HG03045 (cell line): Measurements from ENCODE around the gene YBX2.

ENCODE experiments used
- ATAC-seq: cut with Tn5 transposase; IDR thresholded peaks from one replicate; pipeline ENCODE4 v1.9.1; 2021; ENCODE audit warnings: mild to moderate bottlenecking, moderate library complexity; ENCODE audit not compliant: unreplicated experiment

The YBX2 gene

GRCh38 chr17:7304179-7304578, 9.7 kb upstream of the YBX2 start:
- no peak for ATAC-seq

- no peak for ATAC-seq
Measured at GRCh38 chr17:7296189-7296861, 1.9 kb upstream of the YBX2 start.

DNA sequence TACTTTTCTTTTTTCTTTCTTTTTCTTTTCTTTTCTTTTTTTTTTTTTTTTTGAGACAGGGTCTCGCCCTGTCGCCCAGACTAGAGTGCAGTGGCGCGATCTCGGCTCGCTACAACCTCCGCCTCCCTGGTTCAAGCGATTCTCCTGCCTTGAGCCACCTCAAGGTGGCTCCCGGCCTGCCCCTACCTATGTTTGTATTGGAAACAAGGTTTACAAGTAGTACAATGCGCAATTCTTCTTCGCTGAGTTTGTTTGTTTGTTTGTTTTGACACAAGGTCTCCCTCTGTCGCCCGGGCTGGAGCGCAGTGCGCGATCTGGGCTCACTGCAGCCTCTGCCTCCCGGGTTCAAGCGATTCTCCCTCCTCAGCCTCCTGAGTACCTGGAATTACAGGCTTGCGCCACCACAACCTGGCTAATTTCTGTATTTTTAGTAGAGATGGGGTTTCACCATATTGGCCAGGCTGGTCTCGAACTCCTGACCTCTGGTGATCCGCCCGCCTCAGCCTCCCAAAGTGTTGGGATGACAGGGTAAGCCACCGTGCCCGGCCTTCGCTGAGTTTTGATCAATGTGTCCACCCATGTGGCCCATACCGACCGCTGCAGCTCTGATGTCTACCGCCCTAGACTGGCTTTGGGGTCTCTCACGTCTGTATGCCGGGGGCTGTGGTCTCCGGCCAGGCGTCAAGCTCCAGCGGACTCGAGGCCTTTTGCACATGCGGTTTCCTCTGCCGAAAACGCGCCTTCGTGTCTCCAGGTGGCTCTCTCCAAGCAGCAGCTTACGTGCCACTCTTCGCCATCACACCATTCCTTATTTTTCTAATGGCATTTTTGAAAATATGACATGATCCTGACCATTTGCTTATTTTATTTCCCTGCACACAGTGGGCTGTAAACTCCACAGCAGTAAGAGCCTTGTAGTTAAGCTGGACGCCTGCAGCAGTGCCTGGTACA, 1.1 kb upstream of the YBX2 start:
- ATAC-seq = no peak

GRCh38 chr17:7293816-7294613, 424 bp downstream of the YBX2 start:
- no peak for ATAC-seq

GRCh38 chr17:7293159-7293558, 1.3 kb downstream of the YBX2 start:
- ATAC-seq = no peak

DNA sequence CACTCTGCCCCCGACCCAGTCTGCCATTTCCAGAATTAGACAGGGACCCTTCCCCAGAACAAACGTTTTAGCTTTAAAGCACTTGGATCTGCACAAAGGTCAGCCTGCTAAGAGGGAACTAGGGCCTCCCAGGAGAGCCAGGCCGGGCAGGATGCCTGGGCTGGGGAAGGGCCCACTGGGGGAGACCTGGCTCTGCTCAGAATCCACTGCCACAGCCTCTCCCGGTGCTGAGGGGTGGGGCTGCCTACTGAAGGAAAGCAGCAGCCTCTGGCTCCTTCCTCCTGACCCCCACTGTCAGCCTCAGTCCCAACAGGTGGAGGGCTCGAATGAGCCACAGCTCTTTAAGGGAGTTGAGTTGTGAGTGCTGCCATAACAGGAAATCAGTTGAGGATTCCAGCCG, 1.7 kb downstream of the YBX2 start:
- ATAC-seq = no peak

- ATAC-seq = no peak
Measured at GRCh38 chr17:7292194-7292593, 2.2 kb downstream of the YBX2 start.

- no peak for ATAC-seq
Measured at GRCh38 chr17:7290685-7291084, 3.8 kb downstream of the YBX2 start.

DNA sequence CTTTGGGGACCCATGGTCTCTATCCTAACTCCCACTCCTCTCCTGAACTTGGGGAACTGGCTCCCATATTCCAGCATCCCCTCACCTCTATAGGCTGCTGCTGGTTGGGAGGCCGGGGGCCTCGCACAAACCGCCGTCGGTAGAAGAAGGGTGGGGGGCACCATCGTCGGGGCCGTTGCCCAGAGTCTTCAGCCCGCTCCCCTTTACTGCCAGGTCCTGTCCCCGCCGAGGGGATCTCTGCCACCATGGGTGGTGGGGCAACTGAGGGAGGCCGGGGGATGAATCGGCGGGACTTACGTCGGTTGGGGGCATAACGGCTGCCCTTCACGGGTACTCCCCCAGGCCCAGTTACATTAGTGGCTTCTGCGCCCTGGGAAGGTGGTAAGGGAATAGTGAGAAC, 4.3 kb downstream of the YBX2 start:
- ATAC-seq = no peak

DNA sequence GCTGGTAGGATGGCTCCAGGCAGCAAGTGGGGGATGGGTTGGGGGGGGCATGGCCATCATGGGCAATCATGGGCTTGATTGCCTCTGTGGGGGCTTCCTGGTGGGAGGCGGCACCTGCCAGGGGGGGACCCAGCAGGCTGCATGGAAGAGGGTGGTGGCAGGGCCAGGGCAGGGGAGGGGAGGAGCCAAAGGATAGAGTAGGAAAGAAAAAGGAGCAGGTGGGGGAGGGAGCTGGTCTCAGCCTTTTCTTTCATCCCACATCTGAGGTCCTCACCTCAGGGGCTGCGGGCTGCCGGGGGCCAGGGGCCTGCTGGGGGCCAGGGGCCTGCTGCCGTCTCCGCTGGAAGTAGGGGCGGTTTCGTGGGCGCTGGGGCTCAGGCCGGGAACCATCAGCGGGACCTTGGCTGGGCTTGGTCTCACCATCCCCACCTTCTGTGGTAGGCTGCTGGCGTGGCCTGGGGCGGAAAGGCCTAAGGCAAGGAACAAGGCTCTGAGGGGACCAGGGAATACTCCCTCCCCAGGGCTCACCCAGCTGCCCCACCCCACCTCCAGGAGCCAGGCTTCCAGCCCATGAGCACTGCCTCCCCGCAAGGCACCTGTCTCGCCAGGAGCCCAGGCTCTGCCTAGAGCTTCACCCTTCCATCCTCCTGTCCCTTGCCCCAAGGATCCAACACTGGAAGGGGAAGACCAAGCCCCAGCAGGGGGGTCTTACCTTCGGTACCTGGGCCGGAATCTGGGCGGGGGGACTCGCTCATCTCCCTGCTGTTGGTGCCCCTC, 5.0 kb downstream of the YBX2 start:
- no peak for ATAC-seq

GRCh38 chr17:7285679-7286078, 8.8 kb downstream of the YBX2 start:
- ATAC-seq = no peak

DNA sequence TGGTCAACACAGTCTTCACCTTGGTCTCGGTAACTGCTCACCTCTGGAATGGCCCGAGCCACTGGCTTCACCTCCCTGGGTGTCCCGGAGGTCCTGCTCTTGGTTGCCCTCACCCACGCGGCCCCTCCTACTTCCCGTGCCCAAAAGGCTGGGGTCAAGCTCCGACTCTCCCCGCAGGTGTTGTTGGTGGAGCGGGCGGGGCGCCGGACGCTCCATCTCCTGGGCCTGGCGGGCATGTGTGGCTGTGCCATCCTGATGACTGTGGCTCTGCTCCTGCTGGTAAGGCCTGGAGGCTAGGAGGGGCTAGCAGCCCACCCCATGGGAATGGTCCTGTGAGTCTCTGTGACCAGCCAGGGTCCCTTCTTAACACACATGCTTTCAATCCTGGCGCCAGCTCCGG, 9.5 kb downstream of the YBX2 start:
- no peak for ATAC-seq

GRCh38 chr17:7283471-7284216, 10.8 kb downstream of the YBX2 start:
- ATAC-seq = no peak

- ATAC-seq = no peak
Measured at GRCh38 chr17:7282752-7283321, 11.6 kb downstream of the YBX2 start.

DNA sequence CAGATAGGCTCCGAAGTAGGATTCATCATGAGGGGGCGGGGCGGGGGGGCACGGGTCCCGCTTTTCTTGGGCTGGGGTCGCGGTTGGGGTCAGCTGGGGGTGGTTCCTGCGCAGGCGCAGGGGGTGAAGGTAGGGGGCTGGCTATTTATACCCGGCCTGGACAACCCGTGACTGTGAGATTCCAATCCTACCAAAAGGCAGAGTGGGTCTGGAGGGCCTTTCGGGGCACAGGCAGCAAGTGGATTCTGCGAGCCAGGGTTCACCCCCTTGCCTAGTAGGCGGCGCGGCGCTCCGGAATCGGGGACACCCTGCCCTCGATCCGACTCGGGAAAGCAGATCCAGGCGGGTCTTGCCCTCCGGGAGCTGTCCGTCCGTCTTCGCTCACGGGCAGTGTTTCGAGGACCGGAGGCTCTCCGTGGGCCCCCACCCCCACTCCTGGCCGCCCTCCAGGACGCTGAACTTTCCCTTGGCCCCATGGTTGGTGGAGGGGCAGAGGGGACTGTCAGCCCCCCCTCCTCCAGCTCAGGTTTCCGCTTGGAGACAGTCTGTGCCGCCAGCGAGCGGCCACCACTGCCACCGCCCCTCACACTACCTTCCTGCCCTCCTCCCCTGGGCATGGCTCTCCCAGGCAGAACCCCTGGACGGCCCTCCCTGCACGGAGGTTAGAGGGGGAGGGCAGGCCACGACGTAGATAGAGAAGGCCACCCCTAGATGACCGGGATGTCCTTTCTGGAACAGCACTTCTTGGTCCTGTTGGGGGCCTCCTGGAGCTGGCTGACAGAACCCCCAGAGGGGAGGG, 12.3 kb downstream of the YBX2 start:
- ATAC-seq = no peak

- ATAC-seq = peak; percentile 44
Measured at GRCh38 chr17:7281074-7281952, 13.1 kb downstream of the YBX2 start, which contains the start of gene SLC2A4. Gene SLC2A4, plus strand, starts transcription at chr17:7281718. Its CDS starts 217 bp downstream, at chr17:7281935.

- ATAC-seq = peak; percentile 56
Measured at GRCh38 chr17:7280519-7281073, 13.8 kb downstream of the YBX2 start.
